Ovary (tissue), 9 donors: ENCODE data around the gene PHYH. TPM values are rescaled to one million over a fixed set of nuclear protein-coding genes. Genes with fewer than 3 reads are reported as not detected.

Experiments
- DNase-seq, 5 donors: peaks; one replicate each; pipeline ENCODE4 v3.0.0-alpha.2; 2019 to 2020
- H3K27ac ChIP-seq, 2 donors: fragments of 200-600 bp; one replicate each; pipeline versions ENCODE4 v1.5.1 to v1.8.0; 2019 to 2022
- H3K27me3 ChIP-seq: fragments of 200-600 bp; one replicate; pipeline ENCODE4 v1.8.0; 2022
- H3K36me3 ChIP-seq: fragments of 200-600 bp; sonication (generic); one replicate; pipeline ENCODE4 v1.5.1; 2019
- H3K4me1 ChIP-seq: one replicate; pipeline ENCODE4 v1.8.1; 2013; ENCODE audit warnings: mild to moderate bottlenecking, moderate library complexity; ENCODE audit not compliant: insufficient read depth
- H3K4me3 ChIP-seq: fragments of 200-600 bp; sonication (generic); one replicate; pipeline ENCODE4 v1.5.1; 2017
- H3K9me3 ChIP-seq, 2 donors: fragments of 200-600 bp in 1 of 2; sonication (generic) in 1 of 2; one replicate each; pipeline versions ENCODE4 v1.5.1 to v1.8.1; 2013 to 2019; ENCODE audit warnings: mild to moderate bottlenecking in 1 of 2, moderate library complexity in 1 of 2
- CTCF ChIP-seq, 3 donors: fragments of 450-650 bp in 2 of 3; fragments of 200-600 bp in 1 of 3; IDR thresholded peaks; one replicate each; pipeline versions ENCODE4 v1.5.1 to v1.8.0; 2016 to 2022; ENCODE audit warnings: antibody characterized with exemption in 3 of 3, mild to moderate bottlenecking in 1 of 3
- EP300 ChIP-seq: sonication (generic); formaldehyde crosslinking; IDR thresholded peaks from one replicate; pipeline ENCODE4 v1.6.1; 2017; ENCODE audit warnings: antibody characterized with exemption
- POLR2A ChIP-seq: fragments of 450-650 bp; IDR thresholded peaks from one replicate; pipeline ENCODE4 v1.6.1; 2017; ENCODE audit warnings: antibody characterized with exemption, mild to moderate bottlenecking, moderate library complexity
- WGBS, 3 donors: extraction: QIAGEN DNeasy Blood & Tissue Kit in 1 of 3; methylation state at CpG; one replicate each; pipeline versions ENCODE4 v1.1.5 to v1.1.7; 2013 to 2017; 5-methylcytosine and 5-hydroxymethylcytosine counted together
- intact Hi-C, 4 donors: fragments of 100-400 bp; cut with DNase I; formaldehyde crosslinking; loops; one replicate each; pipeline versions ENCODE4 v1.11.0 to v1.15.1; 2022 to 2023
- polyA plus RNA-seq, 2 donors: library from polyadenylated mRNA; stranded (reverse); fragments of 200-250 nt in 1 of 2; fragments of 350-450 nt in 1 of 2; fragmentation: Illumina TruSeq in 1 of 2; extraction: RNeasy Lipid Tissue Mini Kit (QIAGEN cat#74804) in 1 of 2; gene quantifications; one replicate each; pipeline ENCODE4 v1.2.3, GENCODE V29; 2013 to 2014
- total RNA-seq, 7 donors: library from RNA; depleted of rRNA in 2 of 7; stranded (reverse); fragments of >200 nt in 2 of 7; fragmentation: NEBNext Ultra II Directional in 3 of 7; extraction: Animal tissue kit (Norgen Biotek cat#: 25700) in 3 of 7; gene quantifications; one replicate each; pipeline versions ENCODE4 v1.1.0 to v1.2.4, GENCODE V29; 2016 to 2023
- donor health status: DM: no; HTN: no; CAD: no; lungs with moderate emphysema.
- donor health status: DM: no; HTN: no; CAD: no.
- donor health status: Bipolar disorder and iron deficiency.
- donor health status: DM: yes; HTN: yes; CAD: no.
- donor health status: DM: no; HTN: no; CAD: no.
- donor health status: DM: yes; HTN: yes; CAD: no.

The PHYH gene
- total and polyA plus RNA-seq, 9 donors = 20.0 to 49.7 (median 39.7) TPM

GRCh38 chr10:13311177-13311575, 11.3 kb upstream of the PHYH start:
- 75 to 80% (median 75%) methylated on average over 5 of the region's 5 CpGs for WGBS, 3 donors
- TF ChIP-seq POLR2A (no peak), CTCF (IDR thresholded peaks at IDR 0.05) (no peak), EP300 (no peak)

GRCh38 chr10:13310518-13311176, 10.8 kb upstream of the PHYH start:
- no peaks in the 10 kb centered on the region for H3K4me1 ChIP-seq
- no peaks in the 10 kb centered on the region for H3K9me3 ChIP-seq
- H3K27me3 ChIP-seq = no peaks in the 10 kb centered on the region
- H3K27ac ChIP-seq = no peak overlapping the region
- DNase-seq = no peak
- intact Hi-C loops = no loop called here
- no peak overlapping the region for H3K4me3 ChIP-seq
- no peak for TF ChIP-seq CTCF (IDR thresholded peaks at IDR 0.05)
- no peak for TF ChIP-seq POLR2A
- no peak for TF ChIP-seq EP300
- no peaks in the 10 kb centered on the region for H3K36me3 ChIP-seq
- WGBS, 3 donors = 90 to 93% (median 90%) methylated on average over 7 of the region's 7 CpGs

More at GRCh38 chr10:13311177-13311575, 11.3 kb upstream of the PHYH start:
- Histone ChIP-seq H3K9me3 (no peaks in the 10 kb centered on the region), H3K36me3 (no peaks in the 10 kb centered on the region), H3K4me3 (no peak overlapping the region), H3K27ac (no peak overlapping the region), H3K4me1 (no peaks in the 10 kb centered on the region), H3K27me3 (no peaks in the 10 kb centered on the region)
- intact Hi-C loops = no loop called here
- DNase-seq = no peak

- no peaks in the 10 kb centered on the region for H3K36me3 ChIP-seq
- no peak overlapping the region for H3K27ac ChIP-seq
- no peaks in the 10 kb centered on the region for H3K9me3 ChIP-seq
- no peak for TF ChIP-seq POLR2A
- 92 to 97% (median 96%) methylated on average over 2 of the region's 2 CpGs for WGBS, 3 donors
- H3K4me1 ChIP-seq = no peaks in the 10 kb centered on the region
- DNase-seq = no peak
- H3K4me3 ChIP-seq = no peak overlapping the region
- H3K27me3 ChIP-seq = no peaks in the 10 kb centered on the region
- intact Hi-C loops = no loop called here
Observed at GRCh38 chr10:13309792-13310191, 9.9 kb upstream of the PHYH start.

GRCh38 chr10:13308096-13308495, 8.2 kb upstream of the PHYH start:
- intact Hi-C loops = no loop called here
- no peaks in the 10 kb centered on the region for H3K9me3 ChIP-seq
- WGBS, 3 donors = 35 to 45% (median 39%) methylated on average over 6 of the region's 6 CpGs
- H3K27ac ChIP-seq = no peak overlapping the region
- no peaks in the 10 kb centered on the region for H3K36me3 ChIP-seq
- TF ChIP-seq CTCF (IDR thresholded peaks at IDR 0.05) (no peak), EP300 (no peak), POLR2A (no peak)
- no peak overlapping the region for H3K4me3 ChIP-seq
- H3K27me3 ChIP-seq = no peaks in the 10 kb centered on the region
- no peaks in the 10 kb centered on the region for H3K4me1 ChIP-seq
- no peak for DNase-seq

- H3K4me1 ChIP-seq = peaks cover 1% of the 10 kb centered on the region
- no peak overlapping the region for H3K4me3 ChIP-seq
- DNase-seq = no peak
- H3K36me3 ChIP-seq = no peaks in the 10 kb centered on the region
- intact Hi-C loops = no loop called here
- no peaks in the 10 kb centered on the region for H3K9me3 ChIP-seq
- no peak overlapping the region for H3K27ac ChIP-seq
- H3K27me3 ChIP-seq = no peaks in the 10 kb centered on the region
- no peak for TF ChIP-seq POLR2A
- no peak for TF ChIP-seq CTCF (IDR thresholded peaks at IDR 0.05)
- TF ChIP-seq EP300 = no peak
- WGBS, 3 donors = 85 to 92% (median 86%) methylated on average over 6 of the region's 6 CpGs
Observed at GRCh38 chr10:13306103-13306502, 6.2 kb upstream of the PHYH start.
